ENCODE measurements around the gene CDH4. TPM values are rescaled to one million over a fixed set of nuclear protein-coding genes. Genes with fewer than 3 reads are reported as not detected.

The CDH4 gene
- total and polyA plus RNA-seq, 9 donors = 0.12 to 4.4 (median 0.36) TPM

DNA sequence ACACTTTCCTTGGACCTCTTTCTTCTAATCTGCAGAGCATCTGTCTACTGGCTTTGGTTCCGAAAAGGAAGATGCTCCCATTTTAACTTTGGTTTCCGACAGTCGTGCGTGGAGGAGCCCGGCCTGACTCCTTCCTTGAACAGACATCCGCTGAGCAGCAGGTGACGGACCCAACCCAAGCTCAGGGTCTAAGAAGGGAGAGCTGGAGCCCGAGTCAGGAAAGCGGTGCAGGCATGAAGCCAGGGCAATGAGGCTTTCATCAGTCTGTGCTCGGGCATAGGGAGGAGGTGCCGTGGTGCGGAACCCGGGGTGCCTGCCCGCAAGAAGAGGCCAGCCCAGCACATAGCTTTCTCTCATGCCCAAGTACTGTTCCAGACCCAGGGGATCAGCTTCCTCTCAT, 109.4 kb downstream of the CDH4 start:
- Histone ChIP-seq H3K27ac (no peak overlapping the region), H3K36me3 (no peaks in the 10 kb centered on the region), H3K4me3 (no peak overlapping the region), H3K4me1 (ENCODE audit: insufficient read depth) (no peaks in the 10 kb centered on the region), H3K9me3 (no peaks in the 10 kb centered on the region), H3K27me3 (no peaks in the 10 kb centered on the region)
- DNase-seq = no peak
- WGBS, 3 donors = 82 to 86% (median 85%) methylated on average over 14 of the region's 14 CpGs
- intact Hi-C loops (cut with DNase I) = no loop called here
- TF ChIP-seq EP300 (IDR thresholded peaks at IDR 0.05) = no peak
- TF ChIP-seq POLR2A (IDR thresholded peaks at IDR 0.05) = no peak
- TF ChIP-seq, protein P1, sequence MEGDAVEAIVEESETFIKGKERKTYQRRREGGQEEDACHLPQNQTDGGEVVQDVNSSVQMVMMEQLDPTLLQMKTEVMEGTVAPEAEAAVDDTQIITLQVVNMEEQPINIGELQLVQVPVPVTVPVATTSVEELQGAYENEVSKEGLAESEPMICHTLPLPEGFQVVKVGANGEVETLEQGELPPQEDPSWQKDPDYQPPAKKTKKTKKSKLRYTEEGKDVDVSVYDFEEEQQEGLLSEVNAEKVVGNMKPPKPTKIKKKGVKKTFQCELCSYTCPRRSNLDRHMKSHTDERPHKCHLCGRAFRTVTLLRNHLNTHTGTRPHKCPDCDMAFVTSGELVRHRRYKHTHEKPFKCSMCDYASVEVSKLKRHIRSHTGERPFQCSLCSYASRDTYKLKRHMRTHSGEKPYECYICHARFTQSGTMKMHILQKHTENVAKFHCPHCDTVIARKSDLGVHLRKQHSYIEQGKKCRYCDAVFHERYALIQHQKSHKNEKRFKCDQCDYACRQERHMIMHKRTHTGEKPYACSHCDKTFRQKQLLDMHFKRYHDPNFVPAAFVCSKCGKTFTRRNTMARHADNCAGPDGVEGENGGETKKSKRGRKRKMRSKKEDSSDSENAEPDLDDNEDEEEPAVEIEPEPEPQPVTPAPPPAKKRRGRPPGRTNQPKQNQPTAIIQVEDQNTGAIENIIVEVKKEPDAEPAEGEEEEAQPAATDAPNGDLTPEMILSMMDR (IDR thresholded peaks at IDR 0.05) = no peak

GRCh38 chr20:61364147-61364546, 112.1 kb downstream of the CDH4 start:
- H3K27me3 ChIP-seq = no peaks in the 10 kb centered on the region
- no peak overlapping the region for H3K27ac ChIP-seq
- H3K9me3 ChIP-seq = no peaks in the 10 kb centered on the region
- WGBS, 3 donors = 84 to 90% (median 86%) methylated on average over 5 of the region's 5 CpGs
- H3K36me3 ChIP-seq = no peaks in the 10 kb centered on the region
- DNase-seq = no peak
- H3K4me1 ChIP-seq (ENCODE audit: insufficient read depth) = no peaks in the 10 kb centered on the region
- intact Hi-C loops (cut with DNase I) = no loop called here
- no peak overlapping the region for H3K4me3 ChIP-seq
- no peak for TF ChIP-seq POLR2A (IDR thresholded peaks at IDR 0.05)
- no peak for TF ChIP-seq EP300 (IDR thresholded peaks at IDR 0.05)
- TF ChIP-seq, protein P1 (IDR thresholded peaks at IDR 0.05) = no peak

GRCh38 chr20:61366914-61367313, 114.9 kb downstream of the CDH4 start:
- intact Hi-C loops (cut with DNase I) = no loop called here
- Histone ChIP-seq H3K4me1 (ENCODE audit: insufficient read depth) (no peaks in the 10 kb centered on the region), H3K27ac (no peak overlapping the region), H3K4me3 (no peak overlapping the region), H3K36me3 (no peaks in the 10 kb centered on the region), H3K9me3 (no peaks in the 10 kb centered on the region), H3K27me3 (no peaks in the 10 kb centered on the region)
- TF ChIP-seq, protein P1 (IDR thresholded peaks at IDR 0.05) = no peak
- TF ChIP-seq EP300 (IDR thresholded peaks at IDR 0.05) = no peak
- no peak for TF ChIP-seq POLR2A (IDR thresholded peaks at IDR 0.05)
- DNase-seq = no peak
- 57 to 66% (median 61%) methylated on average over 11 of the region's 11 CpGs for WGBS, 3 donors

- no peaks in the 10 kb centered on the region for H3K36me3 ChIP-seq
- no peak overlapping the region for H3K4me3 ChIP-seq
- H3K27ac ChIP-seq = no peak overlapping the region
- H3K4me1 ChIP-seq (ENCODE audit: insufficient read depth) = no peaks in the 10 kb centered on the region
- intact Hi-C loops (cut with DNase I) = no loop called here
- TF ChIP-seq EP300 (IDR thresholded peaks at IDR 0.05) (no peak), POLR2A (IDR thresholded peaks at IDR 0.05) (no peak)
- TF ChIP-seq, protein P1 (IDR thresholded peaks at IDR 0.05) = no peak
- DNase-seq = no peak
- H3K27me3 ChIP-seq = no peaks in the 10 kb centered on the region
- 65 to 71% (median 65%) methylated on average over 13 of the region's 13 CpGs for WGBS, 3 donors
- H3K9me3 ChIP-seq = no peaks in the 10 kb centered on the region
These were observed 117.9 kb downstream of the CDH4 start for GRCh38 chr20:61369731-61370520.

All from ovary (tissue), 9 donors.